G401.6 (cell line): Measurements from ENCODE around the gene DIPK1B.

Experiments
- FAIRE-seq: peaks from 2 replicates; lab custom pipeline; 2012; peaks lifted over from hg19 to GRCh38; lab: Jason Lieb, UNC

The DIPK1B gene

DNA sequence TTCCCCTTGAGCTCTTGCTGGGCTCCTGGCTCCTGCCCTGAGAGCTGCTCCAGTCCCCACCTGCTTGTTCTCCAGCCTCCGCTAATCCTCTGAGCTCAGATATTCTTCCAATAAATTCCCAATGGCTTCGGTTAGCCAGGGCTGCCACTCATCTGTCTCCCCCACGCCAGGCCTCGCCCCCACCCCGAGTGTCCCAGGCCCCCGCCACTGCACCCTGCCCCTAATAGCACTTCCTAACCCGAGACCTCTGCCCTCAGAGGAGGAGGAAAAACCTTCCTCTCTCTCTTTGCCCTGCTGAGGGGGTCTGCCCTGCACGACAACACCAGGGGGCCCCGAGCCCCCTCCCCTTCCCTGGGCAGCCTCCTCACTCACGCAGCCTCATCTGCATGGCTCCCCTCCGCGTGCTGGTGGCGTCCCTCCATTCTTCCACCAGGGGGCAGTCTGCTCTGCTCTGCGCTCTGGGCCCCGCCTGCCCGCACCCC, 57.4 kb downstream of the DIPK1B start:
- no peak for FAIRE-seq

DNA sequence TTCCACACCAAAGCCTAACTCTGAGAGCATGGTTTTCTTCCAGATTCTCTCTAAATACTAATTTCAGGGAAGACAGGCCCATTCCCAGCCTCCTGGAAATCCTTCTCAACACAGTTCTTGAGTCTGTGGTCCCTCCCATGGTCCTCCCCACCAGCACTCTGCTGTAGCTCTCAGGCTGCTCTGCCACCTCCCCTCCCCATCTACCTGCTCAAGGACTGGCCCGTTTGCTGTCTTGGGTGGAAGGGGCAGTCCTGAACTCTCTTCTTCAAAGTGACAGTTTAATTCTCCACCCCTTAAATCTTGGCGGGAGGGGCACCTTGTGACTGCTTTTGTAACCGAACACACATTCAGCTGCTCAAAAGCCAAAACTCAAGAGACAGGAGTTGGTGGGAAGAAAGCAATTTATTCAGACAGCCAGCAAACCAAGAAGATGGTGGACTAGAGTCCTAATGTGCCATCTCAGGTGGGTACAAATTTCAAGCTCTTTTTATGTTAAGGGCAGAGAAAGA, 59.6 kb downstream of the DIPK1B start:
- FAIRE-seq, result no peak

- FAIRE-seq, result no peak
Observed at GRCh38 chr9:136773386-136774044, 61.1 kb downstream of the DIPK1B start.
